Caki2 (cell line): ENCODE data around the gene GCLC. TPM values are rescaled to one million over a fixed set of nuclear protein-coding genes. Genes with fewer than 3 reads are reported as not detected.
A peak's percentile ranks its signal among the peaks of the same experiment; 100 is the strongest.
"Not testable (repeated sequence)": the region's sequence is repeated elsewhere in the genome, so short reads cannot be mapped to it uniquely, and the experiment has no call there.

Experiments used
- DNase-seq: peaks from one replicate; pipeline ENCODE4 v3.0.0-alpha.2; 2015; ENCODE audit warnings: low read depth
- in situ Hi-C: cut with HindIII; loops from 2 replicates; pipeline ENCODE4 v1.10.0; 2016; ENCODE audit warnings: low sequenced_read_pairs, low pct_unique_long_range_greater_than_20kb, mixed read lengths
- total RNA-seq: library from RNA; depleted of rRNA; stranded (reverse); fragments of >200 nt; shearing (Covaris generic); gene quantifications from 2 replicates; pipeline ENCODE4 v1.2.3, GENCODE V29; 2014; ENCODE audit warnings: low replicate concordance

Gene GCLC
- total RNA-seq, 1 experiment from 2014 or later, result 79.2 TPM

GRCh38 chr6:53503060-53503459 is 41.8 kb downstream of the GCLC start:
- in situ Hi-C loops, result loop anchor here (25.0 kb wide), 1 partner anchor 209 kb away; no protein-coding TSS in a partner anchor
- DNase-seq, result no peak

DNA sequence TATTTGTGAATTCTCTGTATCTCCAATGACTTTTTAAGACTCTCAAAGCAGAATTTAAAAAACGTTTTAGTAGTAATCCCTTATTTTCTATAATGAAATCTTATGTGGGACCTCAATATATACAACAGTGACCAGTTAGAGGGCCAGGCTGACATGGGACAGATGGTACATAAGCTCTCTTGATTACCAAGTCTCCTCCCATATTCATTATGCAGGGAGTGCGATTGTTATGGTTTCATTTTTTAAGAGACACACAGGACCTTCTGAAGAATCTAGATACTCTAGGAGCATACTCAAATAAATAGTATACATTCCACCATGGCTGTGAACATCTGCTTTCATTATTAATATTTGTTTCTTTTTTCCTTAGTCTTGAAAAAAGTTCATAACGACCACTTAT is 43.5 kb downstream of the GCLC start:
- in situ Hi-C loops, result loop anchor here (25.0 kb wide), 1 partner anchor 211 kb away; no protein-coding TSS in a partner anchor
- DNase-seq, result no peak

DNA sequence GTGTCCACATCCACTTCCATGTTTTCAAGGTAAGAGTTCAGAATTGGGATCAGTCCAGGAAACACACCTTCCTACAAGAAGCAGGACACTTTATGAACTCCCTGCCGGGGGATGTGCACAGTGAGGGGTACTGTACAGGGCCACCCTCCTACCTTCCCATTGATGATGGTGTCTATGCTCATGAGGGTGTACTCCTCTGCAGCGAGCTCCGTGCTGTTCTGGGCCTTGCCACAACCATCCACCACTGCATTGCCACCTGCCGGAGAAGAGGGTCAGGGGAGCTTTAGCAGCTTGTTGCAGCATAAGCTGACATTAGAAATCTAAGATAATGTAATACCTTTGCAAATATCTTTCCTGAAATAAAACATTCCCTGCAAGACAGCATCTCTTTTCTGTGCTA is 44.8 kb downstream of the GCLC start:
- in situ Hi-C loops, result loop anchor here (25.0 kb wide), 1 partner anchor 212 kb away; no protein-coding TSS in a partner anchor
- no peak for DNase-seq

DNA sequence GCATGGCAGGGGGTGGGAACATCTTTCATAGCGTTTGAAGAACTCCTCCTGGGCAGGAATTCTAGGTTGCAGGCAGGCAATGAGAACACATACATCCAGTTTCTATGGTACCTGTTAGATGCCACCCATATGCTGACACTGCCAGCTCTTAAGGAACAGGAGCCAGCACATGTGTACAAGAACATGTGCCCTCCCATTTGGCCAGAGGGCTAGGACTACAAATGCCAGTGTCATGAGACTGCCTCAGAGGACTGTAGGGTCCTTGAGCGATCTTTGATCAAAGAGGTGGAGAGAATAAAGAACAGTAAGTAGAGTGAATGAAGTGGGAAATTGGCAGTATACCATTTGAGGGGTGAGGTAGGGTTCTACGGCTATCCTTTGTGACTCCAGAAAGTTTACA is 45.8 kb downstream of the GCLC start:
- no peak for DNase-seq
- in situ Hi-C loops, result no loop called here

- DNase-seq, result no peak
- in situ Hi-C loops, result no loop called here
Observed at GRCh38 chr6:53498649-53499048, 46.3 kb downstream of the GCLC start.

GRCh38 chr6:53497905-53498304 is 47.0 kb downstream of the GCLC start:
- no peak for DNase-seq
- in situ Hi-C loops, result no loop called here

DNA sequence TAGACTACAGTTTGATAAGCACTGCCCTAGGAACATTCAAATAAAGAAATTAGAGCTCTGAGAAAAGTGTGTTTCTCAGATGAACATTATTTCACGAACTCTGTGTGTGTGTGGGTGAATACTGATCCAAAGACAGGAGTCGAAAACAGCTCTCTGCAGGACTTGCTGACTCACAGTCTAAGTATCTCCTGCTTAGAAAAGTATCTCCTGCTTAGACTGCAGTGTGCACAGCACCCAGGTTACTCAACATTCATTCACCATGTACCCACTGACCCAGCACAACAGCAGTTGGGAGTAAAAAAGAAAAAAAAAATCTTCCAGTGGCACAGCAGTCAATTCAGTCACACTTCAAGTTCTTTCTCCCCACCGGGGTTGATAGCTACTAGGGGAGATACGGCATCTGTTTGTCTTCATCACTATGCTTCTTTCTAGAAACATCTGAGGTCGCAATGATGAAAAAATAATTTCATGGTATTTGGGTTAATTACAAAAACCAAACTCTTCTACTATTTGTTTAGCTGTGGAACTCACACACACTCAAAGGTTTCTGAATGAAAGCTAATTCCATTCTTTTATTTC is 48.0 kb downstream of the GCLC start:
- in situ Hi-C loops, result no loop called here
- peak; percentile 78 for DNase-seq

- in situ Hi-C loops, result no loop called here
- DNase-seq, result peak; percentile 16
Observed at GRCh38 chr6:53495506-53496499, 49.1 kb downstream of the GCLC start.

DNA sequence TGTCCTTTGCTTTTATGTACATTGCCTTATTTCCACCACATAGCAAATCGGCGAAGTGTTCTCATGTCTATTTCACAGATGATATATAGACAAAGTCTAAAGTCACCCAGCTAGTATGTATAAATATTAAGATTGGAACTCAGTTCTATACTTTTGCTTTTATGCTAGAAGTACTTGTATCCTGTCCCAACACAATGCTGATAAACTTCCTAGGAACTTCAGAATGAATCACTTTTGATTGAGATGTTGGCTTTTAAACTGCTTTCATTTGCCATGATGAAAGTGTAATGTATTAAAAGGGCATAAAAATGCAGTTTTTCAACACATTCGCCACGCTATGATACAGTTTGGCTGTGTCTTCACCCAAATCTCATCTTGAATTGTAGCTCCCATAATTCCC is 50.8 kb downstream of the GCLC start:
- no peak for DNase-seq
- in situ Hi-C loops, result no loop called here

GRCh38 chr6:53493635-53494025 is 51.3 kb downstream of the GCLC start:
- in situ Hi-C loops, result no loop called here
- no peak for DNase-seq

GRCh38 chr6:53492860-53493634 is 51.9 kb downstream of the GCLC start:
- peak; percentile 69 for DNase-seq
- in situ Hi-C loops, result no loop called here

- in situ Hi-C loops, result no loop called here
- DNase-seq, result no peak
Observed at GRCh38 chr6:53487080-53487479, 57.8 kb downstream of the GCLC start.

DNA sequence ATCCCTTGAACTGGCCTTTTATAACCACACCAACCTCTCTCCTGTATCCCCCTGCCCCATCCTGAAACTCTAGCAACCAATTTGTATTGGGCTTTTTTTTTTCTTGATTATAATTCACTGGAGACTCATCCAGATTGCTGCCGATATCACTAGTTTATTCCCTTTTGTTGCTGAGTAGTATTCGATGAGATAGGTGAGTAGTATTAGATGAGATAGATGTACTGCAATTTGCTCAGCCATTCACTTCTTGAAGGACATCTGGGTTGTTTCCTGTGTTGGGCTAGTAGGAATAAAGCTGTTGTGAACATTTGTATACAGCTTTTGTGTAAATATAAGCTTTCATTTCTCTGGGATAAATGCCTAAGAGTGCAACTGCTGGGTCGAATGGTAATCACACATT is 58.2 kb downstream of the GCLC start:
- in situ Hi-C loops, result no loop called here
- DNase-seq, result no peak

DNA sequence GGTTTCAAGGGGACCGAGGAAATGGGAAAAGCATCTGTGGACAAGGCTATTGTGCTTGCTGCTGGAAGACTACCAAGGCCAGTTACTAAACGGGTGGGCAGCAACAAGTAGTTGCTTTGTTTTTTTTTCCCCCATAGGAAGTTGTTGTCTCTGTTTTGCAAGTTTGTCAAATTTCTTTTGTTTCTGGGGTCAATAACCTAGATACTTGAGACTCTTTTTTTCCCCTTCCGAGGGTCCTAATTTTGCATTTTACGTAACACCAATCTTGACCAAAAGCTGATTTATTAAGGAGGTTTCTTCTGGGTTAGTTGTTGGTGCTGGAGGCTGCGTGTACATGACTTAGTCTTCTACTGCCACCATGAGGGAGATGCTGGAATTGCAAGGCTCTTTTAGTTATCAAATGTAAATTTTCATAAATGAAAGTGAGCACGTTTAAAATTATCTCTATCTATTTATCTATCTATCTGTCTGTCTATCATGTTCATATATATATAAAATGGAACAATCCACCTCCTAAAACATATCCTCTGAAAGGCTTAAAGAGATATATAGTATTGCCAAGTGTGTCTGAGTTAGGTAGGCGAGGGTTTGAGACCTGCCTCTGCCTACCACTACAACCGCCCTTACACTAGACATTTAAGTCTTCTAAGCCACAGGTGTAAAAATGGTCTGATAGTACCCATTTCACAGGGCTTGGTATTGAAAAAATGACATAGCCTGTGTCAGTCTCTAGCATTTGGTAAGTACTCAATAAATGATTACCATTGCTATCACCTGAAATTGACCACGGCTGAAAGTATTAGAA is 60.2 kb downstream of the GCLC start:
- peak; percentile 45 for DNase-seq
- in situ Hi-C loops, result no loop called here

DNA sequence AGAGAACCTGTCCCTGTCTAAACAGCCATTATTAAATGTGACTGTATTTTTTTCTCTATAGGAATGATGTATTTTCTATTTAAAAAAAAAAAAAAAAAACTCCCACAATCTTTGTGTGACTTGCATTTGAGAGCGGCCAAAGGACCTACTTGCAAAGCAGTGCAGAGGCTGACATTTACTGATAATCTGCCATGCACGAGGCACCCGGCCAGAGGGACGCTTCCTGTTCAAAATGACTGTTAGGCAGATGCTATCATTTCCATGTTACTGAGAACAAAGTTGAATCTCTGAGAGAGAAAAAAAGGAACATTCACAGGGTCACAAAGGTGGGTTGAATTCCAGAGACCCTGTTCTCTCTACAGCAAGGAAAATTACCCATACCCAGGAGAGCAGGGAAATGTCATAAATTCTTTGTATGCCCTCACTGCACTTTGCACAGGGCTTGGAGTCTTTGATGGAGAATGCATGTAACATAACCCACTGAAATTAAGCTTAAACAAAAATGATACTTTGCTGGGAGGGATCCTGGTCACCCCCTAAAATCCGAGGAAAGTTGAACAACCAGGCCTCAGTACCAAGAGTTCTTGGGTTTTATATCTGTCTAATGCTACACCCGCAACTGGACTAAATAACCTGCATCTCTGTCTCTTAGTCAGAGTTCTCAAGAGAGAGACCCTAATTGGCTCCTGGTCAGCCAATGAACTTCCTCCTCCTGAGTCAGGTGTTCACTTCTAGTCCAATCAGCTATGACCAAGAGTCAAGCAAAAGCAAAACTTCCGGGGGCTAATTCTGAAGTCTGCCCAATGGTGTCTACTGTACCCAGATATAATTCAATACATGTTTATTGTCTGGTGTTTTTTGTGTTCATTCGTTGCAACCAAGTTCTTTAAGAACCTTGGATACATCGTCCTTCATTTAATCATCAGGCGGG is 61.2 kb downstream of the GCLC start:
- no peak for DNase-seq
- in situ Hi-C loops, result no loop called here

DNA sequence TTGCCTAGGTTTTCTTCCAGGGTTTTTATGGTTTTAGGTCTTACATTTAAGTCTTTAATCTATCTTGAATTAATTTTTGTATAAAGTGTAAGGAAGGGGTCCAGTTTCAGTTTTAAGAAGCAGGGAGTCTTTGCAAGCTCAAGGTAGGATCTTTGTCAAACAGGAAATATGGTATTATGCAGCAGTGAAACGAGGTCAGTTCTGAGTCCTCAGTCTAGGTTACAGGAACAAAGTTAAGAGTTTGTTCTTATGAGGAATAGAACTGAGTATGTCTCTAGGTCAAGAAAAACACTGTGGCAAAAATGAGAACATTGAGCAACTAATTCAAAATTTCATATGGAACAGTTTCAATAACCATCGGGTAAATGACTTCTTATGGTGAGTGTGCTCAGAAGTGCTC is 63.6 kb downstream of the GCLC start:
- no peak for DNase-seq
- in situ Hi-C loops, result no loop called here

DNA sequence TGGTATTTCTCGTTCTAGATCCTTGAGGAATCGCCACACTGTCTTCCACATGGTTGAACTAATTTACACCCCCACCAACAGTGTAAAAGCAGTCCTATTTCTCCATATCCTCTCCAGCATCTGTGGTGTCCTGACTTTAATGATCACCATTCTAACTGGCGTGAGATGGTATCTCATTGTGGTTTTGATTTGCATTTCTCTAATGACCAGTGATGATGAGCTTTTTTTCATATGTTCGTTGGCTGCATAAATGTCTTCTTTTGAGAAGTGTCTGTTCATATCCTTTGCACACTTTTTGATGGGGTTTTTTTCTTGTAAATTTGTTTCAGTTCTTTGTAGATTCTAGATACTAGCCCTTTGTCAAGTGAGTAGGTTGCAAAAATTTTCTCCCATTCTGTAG is 64.1 kb downstream of the GCLC start:
- DNase-seq, in situ Hi-C loops: not testable (repeated sequence)
